KBM-7 (cell line): ENCODE data around the gene SDHB.
A peak's percentile ranks its signal among the peaks of the same experiment; 100 is the strongest.

Experiments used
- DNase-seq: peaks from one replicate; pipeline ENCODE4 v3.0.0-alpha.2; 2015
- in situ Hi-C: fragments of 300-500 bp; cut with MboI; formaldehyde crosslinking; loops from 2 replicates; pipeline ENCODE4 v1.14.3; 2020; ENCODE audit warnings: low sequenced_read_pairs, low pct_unique_long_range_greater_than_20kb, mixed read lengths

SDHB gene

GRCh38 chr1:17053086-17053684, 647 bp downstream of the SDHB start:
- in situ Hi-C loops: no loop called here
- DNase-seq: peak; percentile 7

DNA sequence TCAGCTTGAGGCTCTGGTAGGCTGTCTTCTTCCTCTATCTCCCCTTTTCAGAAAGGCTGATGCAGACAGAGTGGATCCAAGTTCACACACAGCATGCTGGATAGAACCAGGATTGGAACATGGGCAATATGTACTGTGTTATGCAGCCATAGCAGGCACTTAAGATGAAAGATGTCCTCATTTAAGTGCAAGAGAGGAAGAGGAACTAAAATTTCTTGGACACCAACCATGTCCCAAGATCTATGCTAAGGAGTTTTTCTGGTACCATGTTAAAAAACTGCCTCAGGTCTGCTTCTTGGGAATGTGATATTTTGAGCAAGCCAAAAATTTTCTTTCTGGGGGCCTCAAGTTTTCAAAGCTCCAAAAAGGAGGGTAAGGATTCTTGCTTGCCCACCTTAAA, 1.2 kb downstream of the SDHB start:
- no peak for DNase-seq
- in situ Hi-C loops: no loop called here

- no peak for DNase-seq
- in situ Hi-C loops: no loop called here
These were observed 1.8 kb downstream of the SDHB start for GRCh38 chr1:17052038-17052437.

DNA sequence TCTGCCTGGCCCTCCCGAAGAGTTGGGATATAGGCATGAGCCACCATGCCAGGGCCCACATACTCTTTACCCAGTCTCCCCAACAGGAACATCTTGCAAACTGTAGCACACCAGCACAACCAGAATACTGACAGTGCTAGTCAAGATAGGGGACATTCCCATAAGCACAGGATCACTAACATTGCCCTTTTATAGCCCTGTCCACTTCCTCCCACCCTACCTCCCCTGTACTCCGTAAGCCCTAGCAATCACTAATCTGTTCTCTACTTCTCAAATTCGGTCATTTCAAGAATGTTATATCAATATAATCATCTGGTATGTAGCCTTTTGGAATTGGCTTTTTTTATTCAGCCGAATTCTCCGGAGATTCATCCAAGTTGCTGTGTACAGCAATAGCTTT, 5.9 kb downstream of the SDHB start:
- in situ Hi-C loops: no loop called here
- no peak for DNase-seq

GRCh38 chr1:17046334-17046657, 7.5 kb downstream of the SDHB start:
- no peak for DNase-seq
- in situ Hi-C loops: no loop called here

- in situ Hi-C loops: no loop called here
- DNase-seq: peak; percentile 54
These were observed 8.0 kb downstream of the SDHB start for GRCh38 chr1:17045634-17046333.

DNA sequence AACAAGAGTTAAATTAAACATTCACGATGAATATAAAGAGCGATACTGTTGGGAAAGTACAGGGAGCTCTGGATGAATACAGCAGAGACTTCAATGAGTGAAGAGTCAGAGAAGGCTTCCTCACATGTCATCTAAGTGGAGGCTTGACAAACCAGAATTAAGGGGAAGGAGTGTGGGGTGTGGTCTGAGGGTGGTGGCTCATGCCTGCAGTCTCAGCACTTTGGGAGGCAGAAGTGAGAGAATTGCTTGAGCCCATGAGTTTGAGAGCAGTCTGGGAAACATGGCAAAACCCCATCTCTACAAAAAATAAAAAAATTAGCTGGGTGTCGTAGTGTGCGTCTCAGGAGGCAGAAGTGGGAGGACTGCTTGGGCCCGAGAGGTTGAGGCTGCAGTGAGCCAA, 8.7 kb downstream of the SDHB start:
- in situ Hi-C loops: no loop called here
- no peak for DNase-seq

- DNase-seq: no peak
- in situ Hi-C loops: no loop called here
These were observed 10.2 kb downstream of the SDHB start for GRCh38 chr1:17043676-17044075.

DNA sequence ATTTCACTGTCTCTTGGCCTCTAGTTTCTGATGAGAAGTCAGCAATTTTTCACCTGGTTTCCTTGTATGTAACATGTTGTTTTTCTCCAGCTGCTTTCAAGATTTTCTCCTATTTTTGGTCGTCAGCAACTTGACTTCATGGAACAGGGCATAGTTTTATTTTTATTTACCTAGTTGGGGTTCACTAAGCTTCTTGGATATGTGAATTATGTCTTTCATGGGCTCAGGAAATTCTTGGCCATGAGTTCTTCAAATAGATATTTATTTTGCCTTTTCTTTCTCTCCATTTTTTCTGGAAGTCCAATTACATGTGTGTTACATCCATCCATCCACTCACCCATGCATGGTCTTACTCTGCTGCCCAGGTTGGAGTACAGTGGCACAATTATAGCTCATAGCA, 13.7 kb downstream of the SDHB start:
- in situ Hi-C loops: no loop called here
- no peak for DNase-seq

DNA sequence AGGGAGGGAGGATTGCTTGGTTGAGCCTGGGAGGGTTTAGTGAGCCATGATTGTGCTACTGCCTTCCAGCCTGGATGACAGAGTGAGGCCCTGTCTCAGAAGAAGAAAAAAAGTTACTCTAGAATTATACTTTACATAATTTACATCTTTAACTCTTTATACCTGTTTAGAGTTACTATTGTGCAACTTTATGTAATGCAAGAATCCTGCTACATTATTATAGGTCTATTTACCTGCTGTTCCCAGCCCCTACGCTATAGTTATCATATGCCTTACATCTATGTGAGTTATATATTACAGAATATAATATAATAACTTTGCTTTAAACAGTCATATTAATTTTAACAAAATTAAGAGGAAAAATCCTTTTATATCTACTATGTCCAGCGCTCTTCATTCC, 14.3 kb downstream of the SDHB start:
- in situ Hi-C loops: no loop called here
- no peak for DNase-seq

GRCh38 chr1:17033481-17033880, 20.4 kb downstream of the SDHB start:
- in situ Hi-C loops: no loop called here
- DNase-seq: no peak

GRCh38 chr1:17032741-17033140, 21.1 kb downstream of the SDHB start:
- DNase-seq: no peak
- in situ Hi-C loops: no loop called here

DNA sequence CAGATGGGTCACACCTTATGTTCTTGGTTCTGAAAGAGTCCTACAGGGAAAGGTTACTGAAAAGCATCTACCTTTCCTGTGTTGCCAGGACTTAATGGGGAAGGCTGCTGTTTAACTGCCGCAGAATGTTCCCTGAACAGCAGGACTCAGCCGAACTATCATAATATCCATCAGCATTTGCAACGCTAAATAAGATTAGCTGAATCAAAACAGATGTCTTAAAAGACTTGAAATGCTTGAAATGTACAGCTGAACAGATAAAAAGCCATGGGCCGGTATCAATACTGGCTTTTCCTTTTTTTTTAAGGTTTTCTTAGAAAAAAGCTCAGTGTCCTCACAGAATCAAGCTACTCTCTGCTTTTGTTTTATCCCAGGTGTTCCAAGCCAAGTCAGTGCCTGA, 22.4 kb downstream of the SDHB start:
- no peak for DNase-seq
- in situ Hi-C loops: no loop called here

DNA sequence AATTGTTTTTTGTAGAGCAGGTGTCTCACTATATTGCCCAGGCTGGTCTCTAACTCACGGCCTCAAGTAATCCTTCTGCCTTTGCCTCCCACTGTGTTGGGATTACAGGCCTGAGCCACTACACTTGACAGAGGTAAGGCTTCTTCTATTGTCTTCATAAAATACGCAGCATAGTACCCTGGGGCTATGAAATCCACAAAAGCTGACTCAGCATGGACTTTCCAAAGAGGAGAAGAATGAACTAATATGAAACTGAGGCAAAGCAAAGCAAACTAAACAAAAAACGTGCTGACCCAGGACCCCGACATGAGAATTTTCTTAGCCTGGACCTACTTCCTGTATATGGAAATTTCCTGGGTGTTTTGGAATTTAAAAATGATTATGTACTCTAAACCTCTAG, 23.6 kb downstream of the SDHB start:
- in situ Hi-C loops: no loop called here
- DNase-seq: no peak

DNA sequence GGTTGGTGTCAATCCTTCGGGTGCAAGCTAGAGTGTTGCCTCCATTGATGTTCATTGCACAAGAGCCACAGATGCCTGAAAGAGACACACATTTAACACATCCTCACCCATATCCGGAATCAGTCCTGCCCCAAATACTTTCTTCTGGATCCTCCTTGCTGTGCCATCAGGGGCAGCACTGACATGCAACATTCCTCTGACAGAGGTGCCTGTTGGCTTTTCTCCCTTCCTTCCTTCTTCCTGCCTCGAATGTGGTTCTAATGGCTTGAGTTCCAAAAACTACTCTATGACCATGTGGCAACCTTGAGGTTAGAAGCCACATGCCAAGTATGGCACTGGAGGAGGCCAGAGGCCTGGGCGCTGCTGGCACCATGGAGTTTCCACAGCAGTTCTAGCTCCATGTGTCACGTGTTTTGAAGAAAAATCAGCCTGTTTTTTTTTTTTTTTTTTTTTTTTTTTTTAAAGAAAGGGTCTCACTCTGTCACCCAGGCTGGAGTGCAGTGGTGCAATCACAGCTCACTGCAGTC, 25.1 kb downstream of the SDHB start:
- in situ Hi-C loops: no loop called here
- DNase-seq: no peak

- in situ Hi-C loops: no loop called here
- DNase-seq: no peak
These were observed 25.9 kb downstream of the SDHB start for GRCh38 chr1:17027900-17028299.

- in situ Hi-C loops: no loop called here
- no peak for DNase-seq
These were observed 26.4 kb downstream of the SDHB start for GRCh38 chr1:17027403-17027802.

DNA sequence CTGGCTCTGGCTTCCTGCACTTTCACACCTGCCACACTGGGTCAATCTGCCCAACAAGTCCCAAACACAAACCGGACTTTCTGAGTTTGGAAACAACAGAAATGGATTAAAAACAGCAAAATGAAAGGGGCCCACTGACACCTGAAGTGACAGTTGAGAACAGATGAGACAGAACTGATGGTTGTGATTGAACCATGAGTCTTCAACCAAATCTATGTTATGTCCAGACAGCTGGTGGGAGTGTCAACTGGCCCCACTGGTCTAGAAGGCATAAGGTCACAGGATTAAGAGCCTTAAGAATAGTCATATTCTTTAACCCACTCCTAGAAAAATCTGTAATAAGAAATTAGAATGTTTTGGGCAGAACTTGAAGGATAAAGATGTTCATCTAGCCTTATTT, 29.1 kb downstream of the SDHB start:
- in situ Hi-C loops: no loop called here
- DNase-seq: no peak

- no peak for DNase-seq
- in situ Hi-C loops: no loop called here
These were observed 30.3 kb downstream of the SDHB start for GRCh38 chr1:17023573-17023972.

DNA sequence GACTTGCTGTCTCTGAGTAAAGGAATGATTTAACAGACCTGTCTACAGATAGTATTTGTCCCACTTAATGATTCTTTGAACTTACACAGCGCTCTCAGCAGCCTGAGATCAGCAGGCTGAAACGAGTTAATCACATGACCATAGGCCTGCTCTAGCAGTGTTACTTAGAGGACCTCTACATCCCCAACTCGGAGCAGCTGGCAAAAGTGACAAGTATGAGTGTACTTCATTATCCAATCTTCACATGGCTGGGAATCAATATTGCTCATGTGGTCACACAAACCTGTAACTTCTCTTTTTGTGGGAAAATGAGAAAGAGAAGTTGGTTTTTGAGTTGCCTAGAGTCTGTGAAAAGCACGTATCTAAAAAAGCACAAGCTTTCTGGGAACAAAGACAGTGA, 30.7 kb downstream of the SDHB start:
- in situ Hi-C loops: no loop called here
- peak; percentile 75 for DNase-seq

DNA sequence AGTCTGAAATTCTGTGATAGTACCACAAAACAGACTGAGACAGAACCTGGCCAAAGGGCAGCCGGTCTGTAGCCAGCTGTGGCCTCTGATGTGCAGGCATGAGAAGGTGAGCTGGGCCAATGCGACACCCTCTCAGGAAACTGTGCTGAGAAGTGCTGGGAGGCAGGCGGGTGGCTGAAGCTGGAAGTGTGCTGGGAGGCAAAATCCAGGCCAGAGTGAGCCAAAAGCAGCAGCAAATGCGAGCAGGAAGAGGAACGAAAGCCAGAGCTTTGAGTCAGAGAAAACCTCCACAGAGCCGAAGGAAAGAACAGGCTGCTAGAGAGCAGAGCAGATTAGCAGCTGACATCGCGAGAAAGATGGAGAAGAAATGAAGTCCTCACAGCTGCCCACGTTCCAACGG, 31.9 kb downstream of the SDHB start:
- in situ Hi-C loops: no loop called here
- DNase-seq: no peak
